PC-9 (cell line): ENCODE data around the gene DNAL4. TPM values are rescaled to one million over a fixed set of nuclear protein-coding genes. Genes with fewer than 3 reads are reported as not detected.

Experiments
- BruUV-seq: library from RNA; stranded (reverse); fragments of 400-500 nt; replicated peaks from 2 replicates; lab custom pipeline; 2021; lab: Mats Ljungman, UMichigan
- CTCF ChIA-PET: fragments of 300-600 bp; sonication (Branson Sonifier 250); formaldehyde crosslinking; loops from one replicate; lab custom pipeline; 2022; ENCODE audit warnings: antibody characterized with exemption; lab: Charles Lee
- POLR2A ChIA-PET: fragments of 300-600 bp; sonication (Branson Sonifier 250); formaldehyde crosslinking; loops from one replicate; lab custom pipeline; 2022; ENCODE audit warnings: antibody characterized with exemption; ENCODE audit not compliant: unreplicated experiment; lab: Charles Lee
- DNase-seq, 2 experiments: peaks; one replicate each; pipeline versions ENCODE4 v3.0.0 to v3.0.0-alpha.2; 2015 to 2022; ENCODE audit warnings: mixed read lengths in 1 of 2
- H2AFZ ChIP-seq: fragments of 200-600 bp; sonication (generic); 2 replicates; pipeline ENCODE4 v1.8.1; 2017; ENCODE audit warnings: antibody characterized with exemption
- H3F3A ChIP-seq: fragments of 200-600 bp; sonication (generic); 2 replicates; pipeline ENCODE4 v1.8.1; 2017; ENCODE audit warnings: antibody characterized with exemption, mild to moderate bottlenecking, low read depth; ENCODE audit not compliant: insufficient read depth
- H3K27ac ChIP-seq: fragments of 200-600 bp; sonication (generic); 2 replicates; pipeline ENCODE4 v1.6.1; 2016; ENCODE audit warnings: mixed run types
- H3K27me3 ChIP-seq: fragments of 200-600 bp; sonication (generic); 2 replicates; pipeline ENCODE4 v1.6.1; 2016; ENCODE audit warnings: low read depth, mixed run types; ENCODE audit not compliant: insufficient read depth
- H3K36me3 ChIP-seq: fragments of 200-600 bp; sonication (generic); 2 replicates; pipeline ENCODE4 v1.6.1; 2016; ENCODE audit warnings: low read depth, mixed run types
- H3K4me1 ChIP-seq: fragments of 200-600 bp; sonication (generic); replicated peaks from 2 replicates; pipeline ENCODE4 v1.6.1; 2016; ENCODE audit warnings: mixed run types; ENCODE audit not compliant: insufficient read depth
- H3K4me2 ChIP-seq: fragments of 200-600 bp; sonication (generic); 2 replicates; pipeline ENCODE4 v1.6.1; 2017; ENCODE audit warnings: mixed run types
- H3K4me3 ChIP-seq: fragments of 200-600 bp; sonication (generic); 2 replicates; pipeline ENCODE4 v1.6.1; 2016; ENCODE audit warnings: mixed run types
- H3K79me2 ChIP-seq: fragments of 200-600 bp; sonication (generic); 2 replicates; pipeline ENCODE4 v1.6.1; 2017; ENCODE audit warnings: low read depth, mixed run types
- H3K9me2 ChIP-seq: fragments of 200-600 bp; sonication (generic); 2 replicates; pipeline ENCODE4 v1.8.1; 2017; ENCODE audit warnings: mild to moderate bottlenecking; ENCODE audit not compliant: insufficient read depth
- H3K9me3 ChIP-seq: fragments of 200-600 bp; sonication (generic); 2 replicates; pipeline ENCODE4 v1.8.1; 2016; ENCODE audit warnings: low read depth; ENCODE audit not compliant: insufficient read depth
- H4K20me1 ChIP-seq: fragments of 200-600 bp; sonication (generic); 2 replicates; pipeline ENCODE4 v1.8.1; 2017; ENCODE audit not compliant: insufficient read depth
- EZH2 ChIP-seq: fragments of 200-600 bp; sonication (generic); IDR thresholded peaks from 2 replicates; pipeline ENCODE4 v1.8.0; 2017; ENCODE audit warnings: antibody characterized with exemption, low read depth
- intact Hi-C: fragments of 100-400 bp; cut with micrococcal nuclease; formaldehyde crosslinking; loops from one replicate; pipeline ENCODE4 v1.10.0; 2022; ENCODE audit not compliant: unreplicated experiment
- total RNA-seq: library from RNA; stranded (reverse); gene quantifications from 2 replicates; pipeline ENCODE4 v1.2.3, GENCODE V29; 2021
- TF ChIP-seq, protein P1 (sequence below): fragments of 200-600 bp; sonication (generic); conservative IDR thresholded peaks from 2 replicates; pipeline ENCODE4 v1.6.1; 2017; ENCODE audit warnings: mixed run types, antibody characterized with exemption, mild to moderate bottlenecking, moderate library complexity

DNAL4 gene
- total RNA-seq, 1 experiment from 2014 or later: 50.3 TPM

DNA sequence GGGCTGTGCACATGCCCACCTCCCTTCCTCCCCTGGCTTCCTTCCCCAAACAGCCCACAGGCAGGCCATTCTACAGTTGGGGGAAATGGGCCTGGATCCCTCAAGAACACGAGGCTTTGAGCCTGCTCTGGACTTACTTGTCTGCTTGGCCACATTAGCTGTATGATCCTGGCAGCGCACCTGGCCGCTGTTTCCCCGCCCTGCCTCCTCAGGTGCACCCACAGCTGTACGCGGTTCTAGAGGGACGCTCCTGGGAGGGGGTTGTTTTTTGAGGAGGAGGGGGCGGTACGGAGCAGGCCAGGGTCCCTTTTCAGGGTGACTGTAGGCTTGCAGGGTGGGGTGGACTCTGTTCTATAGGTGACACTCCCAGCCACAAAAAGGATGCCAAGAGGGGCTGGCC, 26.6 kb downstream of the DNAL4 start:
- H3K9me3 ChIP-seq: no peaks in the 10 kb centered on the region
- BruUV-seq: no TSS peak
- DNase-seq: no peak
- H3K36me3 ChIP-seq: no peaks in the 10 kb centered on the region
- intact Hi-C loops: loop anchor here (2.0 to 5.0 kb wide), 6 partner anchors 43 to 760 kb away; partner anchors contain the start of genes NPTXR and RPL3
- H2AFZ ChIP-seq: no peak overlapping the region
- no peaks in the 10 kb centered on the region for H3K79me2 ChIP-seq
- H3K4me1 ChIP-seq: peaks cover 26% of the 10 kb centered on the region
- no peaks in the 10 kb centered on the region for H3K27me3 ChIP-seq
- H3K4me3 ChIP-seq: no peak overlapping the region
- POLR2A ChIA-PET: no interaction called here
- CTCF ChIA-PET: interaction anchor here (0.8 to 1.6 kb wide), 3 partner anchors 11 to 84 kb away, joined by 4 to 20 read pairs (median 5); partner anchors contain the start of gene SUN2
- H4K20me1 ChIP-seq: no peaks in the 10 kb centered on the region
- no peak overlapping the region for H3K27ac ChIP-seq
- H3K4me2 ChIP-seq: no peak overlapping the region
- peaks cover 14% of the 10 kb centered on the region for H3F3A ChIP-seq
- no peaks in the 10 kb centered on the region for H3K9me2 ChIP-seq
- no peak for TF ChIP-seq EZH2
- TF ChIP-seq, protein P1, sequence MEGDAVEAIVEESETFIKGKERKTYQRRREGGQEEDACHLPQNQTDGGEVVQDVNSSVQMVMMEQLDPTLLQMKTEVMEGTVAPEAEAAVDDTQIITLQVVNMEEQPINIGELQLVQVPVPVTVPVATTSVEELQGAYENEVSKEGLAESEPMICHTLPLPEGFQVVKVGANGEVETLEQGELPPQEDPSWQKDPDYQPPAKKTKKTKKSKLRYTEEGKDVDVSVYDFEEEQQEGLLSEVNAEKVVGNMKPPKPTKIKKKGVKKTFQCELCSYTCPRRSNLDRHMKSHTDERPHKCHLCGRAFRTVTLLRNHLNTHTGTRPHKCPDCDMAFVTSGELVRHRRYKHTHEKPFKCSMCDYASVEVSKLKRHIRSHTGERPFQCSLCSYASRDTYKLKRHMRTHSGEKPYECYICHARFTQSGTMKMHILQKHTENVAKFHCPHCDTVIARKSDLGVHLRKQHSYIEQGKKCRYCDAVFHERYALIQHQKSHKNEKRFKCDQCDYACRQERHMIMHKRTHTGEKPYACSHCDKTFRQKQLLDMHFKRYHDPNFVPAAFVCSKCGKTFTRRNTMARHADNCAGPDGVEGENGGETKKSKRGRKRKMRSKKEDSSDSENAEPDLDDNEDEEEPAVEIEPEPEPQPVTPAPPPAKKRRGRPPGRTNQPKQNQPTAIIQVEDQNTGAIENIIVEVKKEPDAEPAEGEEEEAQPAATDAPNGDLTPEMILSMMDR: no peak

DNA sequence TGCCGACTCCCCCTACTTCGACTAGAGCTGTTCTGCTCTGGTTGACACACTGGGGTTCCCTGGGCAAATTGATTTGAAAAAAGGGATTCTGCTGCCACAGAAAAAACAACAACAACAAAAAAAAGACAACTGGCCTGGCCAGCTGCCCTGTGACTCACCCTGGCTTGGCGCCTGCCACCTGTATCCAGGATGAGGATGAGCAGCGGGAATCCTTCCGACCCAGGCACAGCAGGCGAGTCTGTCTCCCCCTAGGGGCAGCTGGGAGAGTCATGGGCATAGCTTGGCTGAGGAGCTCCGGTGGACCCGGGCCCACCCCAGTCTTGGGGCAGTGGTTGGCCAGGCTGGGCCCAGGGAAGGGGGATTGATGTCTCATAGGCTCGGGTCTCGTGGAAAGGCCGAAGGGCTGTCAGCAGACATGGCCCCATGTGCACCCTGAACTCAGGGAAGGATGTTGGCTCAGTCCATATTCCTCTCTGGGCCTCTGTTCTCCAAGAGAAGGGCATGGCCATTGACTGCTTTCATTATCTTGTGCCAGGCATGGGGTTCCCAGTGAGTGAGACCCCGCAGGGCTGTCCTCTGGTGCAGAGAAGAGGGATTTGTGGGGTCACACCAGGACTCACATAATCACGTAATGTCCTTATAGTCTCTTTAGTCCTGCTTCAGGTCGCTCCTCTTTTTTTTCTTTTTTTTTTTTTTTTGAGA, 27.7 kb downstream of the DNAL4 start:
- intact Hi-C loops: loop anchor here (2.0 to 5.0 kb wide), 6 partner anchors 41 to 761 kb away; partner anchors contain the start of genes NPTXR and RPL3
- no peak overlapping the region for H3K27ac ChIP-seq
- DNase-seq: peak; percentile 79 to 89
- peak overlapping the region; percentile 15; the same call in 1 of the 2 replicates for H3K4me2 ChIP-seq
- no peaks in the 10 kb centered on the region for H3K9me3 ChIP-seq
- no peaks in the 10 kb centered on the region for H3K27me3 ChIP-seq
- no peak overlapping the region for H2AFZ ChIP-seq
- no peak overlapping the region for H3K4me3 ChIP-seq
- no peaks in the 10 kb centered on the region for H3K36me3 ChIP-seq
- ChIA-PET CTCF (interaction anchor here (0.5 to 1.6 kb wide), 11 partner anchors 10 to 714 kb away, joined by 3 to 20 read pairs (median 4); partner anchors contain the start of gene SUN2), POLR2A (interaction anchor here (0.5 kb wide), 1 partner anchor 1479 kb away, joined by 3 read pairs; no protein-coding TSS in a partner anchor)
- H3F3A ChIP-seq: peaks cover 14% of the 10 kb centered on the region
- BruUV-seq: no TSS peak
- no peaks in the 10 kb centered on the region for H4K20me1 ChIP-seq
- no peaks in the 10 kb centered on the region for H3K9me2 ChIP-seq
- peaks cover 26% of the 10 kb centered on the region for H3K4me1 ChIP-seq
- no peak for TF ChIP-seq EZH2
- TF ChIP-seq, protein P1: peak; percentile 98
- H3K79me2 ChIP-seq: no peaks in the 10 kb centered on the region

DNA sequence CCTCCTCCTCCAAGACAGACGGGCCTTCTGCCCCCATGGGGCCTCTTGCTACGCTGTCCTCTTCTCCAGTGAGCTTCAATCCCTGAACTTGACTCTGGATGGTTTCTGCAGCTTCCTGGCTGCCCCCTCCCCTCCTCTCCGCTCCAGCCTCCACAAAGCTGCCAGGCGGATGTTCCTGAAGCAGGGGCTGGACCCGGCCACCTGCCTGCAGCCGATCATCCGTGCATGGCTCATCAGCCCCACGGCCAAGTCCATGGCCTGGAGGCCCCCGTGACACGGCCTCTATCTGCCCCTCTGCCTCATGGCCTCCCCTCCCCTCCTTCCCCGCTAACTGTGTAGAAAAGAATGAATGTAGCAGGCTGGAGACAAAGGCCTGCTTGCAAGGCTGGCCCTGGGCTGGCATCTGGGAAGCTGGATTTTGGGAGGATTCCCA, 31.4 kb downstream of the DNAL4 start:
- no peaks in the 10 kb centered on the region for H3K9me2 ChIP-seq
- intact Hi-C loops: no loop called here
- H3K36me3 ChIP-seq: no peaks in the 10 kb centered on the region
- H3F3A ChIP-seq: peaks cover 26% of the 10 kb centered on the region
- H3K4me2 ChIP-seq: no peak overlapping the region
- peaks cover under 1% of the 10 kb centered on the region; the same call in 1 of the 2 replicates for H3K79me2 ChIP-seq
- BruUV-seq: no TSS peak
- H3K4me1 ChIP-seq: peaks cover 35% of the 10 kb centered on the region
- H3K27me3 ChIP-seq: no peaks in the 10 kb centered on the region
- POLR2A ChIA-PET: no interaction called here
- H3K4me3 ChIP-seq: no peak overlapping the region
- no peak for DNase-seq
- H2AFZ ChIP-seq: no peak overlapping the region
- CTCF ChIA-PET: interaction anchor here (0.5 to 0.6 kb wide), 2 partner anchors 103 to 752 kb away, joined by 3 to 9 read pairs; no protein-coding TSS in a partner anchor
- TF ChIP-seq, protein P1: no peak
- TF ChIP-seq EZH2: no peak
- H3K9me3 ChIP-seq: no peaks in the 10 kb centered on the region
- no peak overlapping the region for H3K27ac ChIP-seq
- no peaks in the 10 kb centered on the region for H4K20me1 ChIP-seq
